Panc1 (cell line): ENCODE measurements around the gene IGSF9. TPM values are rescaled to one million over a fixed set of nuclear protein-coding genes. Genes with fewer than 3 reads are reported as not detected.

Experiments used
- ATAC-seq: fragments of 200-7000 bp; cut with Tn5 transposase; 2 replicates; pipeline ENCODE4 v1.9.1; 2020; ENCODE audit warnings: mild to moderate bottlenecking, moderate library complexity
- BruUV-seq: library from RNA; stranded (reverse); fragments of 400-500 nt; replicated peaks from 2 replicates; lab custom pipeline; 2021; lab: Mats Ljungman, UMichigan
- CTCF ChIA-PET: fragments of 300-600 bp; sonication (Branson Sonifier 250); formaldehyde crosslinking; loops from one replicate; lab custom pipeline; 2022; ENCODE audit warnings: antibody characterized with exemption; lab: Charles Lee
- POLR2A ChIA-PET: fragments of 300-600 bp; sonication (Branson Sonifier 250); formaldehyde crosslinking; loops from one replicate; lab custom pipeline; 2022; ENCODE audit warnings: antibody characterized with exemption; lab: Charles Lee
- DNase-seq: peaks from one replicate; pipeline ENCODE4 v3.0.0-alpha.2; 2010; ENCODE audit warnings: low read depth, low spot score
- H3K27ac ChIP-seq: 2 replicates; pipeline ENCODE4 v1.5.1; 2011; ENCODE audit warnings: mild to moderate bottlenecking, low read length, inconsistent platforms
- H3K27me3 ChIP-seq: fragments of 200-500 bp; sonication (Bioruptor generic); 2 replicates; pipeline ENCODE4 v1.6.0; 2014; ENCODE audit warnings: low read length, inconsistent platforms; ENCODE audit not compliant: control insufficient read depth, insufficient read depth
- H3K36me3 ChIP-seq: fragments of 200-500 bp; sonication (Bioruptor generic); 2 replicates; pipeline ENCODE4 v1.5.1; 2014; ENCODE audit warnings: inconsistent platforms, mild to moderate bottlenecking, low read length, moderate library complexity; ENCODE audit not compliant: control insufficient read depth, insufficient read depth
- H3K4me1 ChIP-seq: 2 replicates; pipeline ENCODE4 v1.5.1; 2011; ENCODE audit warnings: inconsistent platforms, mild to moderate bottlenecking, low read length, moderate library complexity; ENCODE audit not compliant: control insufficient read depth, insufficient read depth
- H3K4me3 ChIP-seq, 2 experiments: 2 replicates each; pipeline ENCODE4 v1.5.1; 2011 to 2012; ENCODE audit warnings: low read depth in 2 of 2, low read length in 2 of 2, mild to moderate bottlenecking in 2 of 2, inconsistent platforms in 1 of 2, moderate library complexity in 1 of 2
- H3K9me3 ChIP-seq: fragments of 200-500 bp; sonication (Bioruptor generic); 2 replicates; pipeline ENCODE4 v1.5.1; 2014; ENCODE audit warnings: low read depth, mild to moderate bottlenecking, inconsistent platforms, low read length, moderate library complexity; ENCODE audit not compliant: control insufficient read depth, insufficient read depth
- CTCF ChIP-seq: fragments of 450-650 bp; IDR thresholded peaks from 2 replicates; pipeline ENCODE4 v1.5.1; 2017; ENCODE audit warnings: mild to moderate bottlenecking
- POLR2AphosphoS5 ChIP-seq: IDR thresholded peaks from 2 replicates; pipeline ENCODE4 v1.6.1; 2012; ENCODE audit warnings: mild to moderate bottlenecking, low read depth, low read length, moderate library complexity
- REST ChIP-seq, 2 experiments: IDR thresholded peaks; 2 replicates each; pipeline ENCODE4 v1.6.1; 2011 to 2012; ENCODE audit warnings: low read depth in 2 of 2, control low read depth in 1 of 2, low read length in 1 of 2, mild to moderate bottlenecking in 1 of 2, moderate library complexity in 1 of 2; ENCODE audit not compliant: insufficient read depth in 1 of 2
- SIN3A ChIP-seq: IDR thresholded peaks from 2 replicates; pipeline ENCODE4 v1.6.1; 2012; ENCODE audit warnings: low read depth, mild to moderate bottlenecking, low read length, moderate library complexity, borderline replicate concordance; ENCODE audit not compliant: insufficient read depth
- TCF7L2 ChIP-seq: IDR thresholded peaks from 2 replicates; pipeline ENCODE4 v1.6.1; 2011; ENCODE audit warnings: mild to moderate bottlenecking, low read depth, low read length, inconsistent platforms
- in situ Hi-C: cut with HindIII; loops from 2 replicates; pipeline ENCODE4 v1.10.0; 2016; ENCODE audit warnings: low sequenced_read_pairs, low pct_unique_long_range_greater_than_20kb
- intact Hi-C: fragments of 100-400 bp; cut with micrococcal nuclease; formaldehyde crosslinking; loops from one replicate; pipeline ENCODE4 v1.10.0; 2022; ENCODE audit not compliant: unreplicated experiment
- total RNA-seq: library from RNA; stranded (reverse); gene quantifications from one replicate; pipeline ENCODE4 v1.2.1, GENCODE V29; 2021; ENCODE audit not compliant: unreplicated experiment

Gene IGSF9
- total RNA-seq, 1 experiment from 2014 or later: 0.51 TPM

- H3K4me1 ChIP-seq: no peaks in the 10 kb centered on the region; the same call in 1 of the 2 replicates
- DNase-seq (no peak), ATAC-seq (no peak)
- no peak overlapping the region for H3K27ac ChIP-seq
- POLR2A ChIA-PET: interaction anchor here (0.6 kb wide), 1 partner anchor 38 kb away, joined by 3 read pairs; no protein-coding TSS in a partner anchor
- H3K27me3 ChIP-seq: peaks cover 18% of the 10 kb centered on the region
- CTCF ChIA-PET: no interaction called here
- H3K4me3 ChIP-seq: no peak overlapping the region
- H3K36me3 ChIP-seq: no peaks in the 10 kb centered on the region
- TF ChIP-seq CTCF: no peak
- no TSS peak for BruUV-seq
- intact Hi-C loops: no loop called here
- in situ Hi-C loops: no loop called here
- H3K9me3 ChIP-seq: no peaks in the 10 kb centered on the region
These were observed 7.5 kb upstream of the IGSF9 start for GRCh38 chr1:159952932-159953331.

GRCh38 chr1:159951551-159951950 is 6.1 kb upstream of the IGSF9 start:
- H3K9me3 ChIP-seq: no peaks in the 10 kb centered on the region
- CTCF ChIA-PET: no interaction called here
- intact Hi-C loops: no loop called here
- POLR2A ChIA-PET: no interaction called here
- no peak overlapping the region for H3K4me3 ChIP-seq
- no peaks in the 10 kb centered on the region for H3K36me3 ChIP-seq
- H3K27ac ChIP-seq: no peak overlapping the region
- H3K4me1 ChIP-seq: no peaks in the 10 kb centered on the region; the same call in 1 of the 2 replicates
- DNase-seq (no peak), ATAC-seq (no peak)
- in situ Hi-C loops: no loop called here
- BruUV-seq: no TSS peak
- TF ChIP-seq POLR2AphosphoS5 (no peak), TCF7L2 (no peak), REST (IDR thresholded peaks at IDR 0.05; ENCODE audit: insufficient read depth in 1 of 2, low read depth in 2 of 2, low read length in 1 of 2) (no peak), CTCF (no peak), SIN3A (no peak)
- H3K27me3 ChIP-seq: peaks cover 20% of the 10 kb centered on the region
